ENCODE results near the gene IZUMO1. TPM values are rescaled to one million over a fixed set of nuclear protein-coding genes. Genes with fewer than 3 reads are reported as not detected.
"Not testable (repeated sequence)": the region's sequence is repeated elsewhere in the genome, so short reads cannot be mapped to it uniquely, and the experiment has no call there.

The IZUMO1 gene
- polyA plus RNA-seq, 1 donor: 1.1 TPM

DNA sequence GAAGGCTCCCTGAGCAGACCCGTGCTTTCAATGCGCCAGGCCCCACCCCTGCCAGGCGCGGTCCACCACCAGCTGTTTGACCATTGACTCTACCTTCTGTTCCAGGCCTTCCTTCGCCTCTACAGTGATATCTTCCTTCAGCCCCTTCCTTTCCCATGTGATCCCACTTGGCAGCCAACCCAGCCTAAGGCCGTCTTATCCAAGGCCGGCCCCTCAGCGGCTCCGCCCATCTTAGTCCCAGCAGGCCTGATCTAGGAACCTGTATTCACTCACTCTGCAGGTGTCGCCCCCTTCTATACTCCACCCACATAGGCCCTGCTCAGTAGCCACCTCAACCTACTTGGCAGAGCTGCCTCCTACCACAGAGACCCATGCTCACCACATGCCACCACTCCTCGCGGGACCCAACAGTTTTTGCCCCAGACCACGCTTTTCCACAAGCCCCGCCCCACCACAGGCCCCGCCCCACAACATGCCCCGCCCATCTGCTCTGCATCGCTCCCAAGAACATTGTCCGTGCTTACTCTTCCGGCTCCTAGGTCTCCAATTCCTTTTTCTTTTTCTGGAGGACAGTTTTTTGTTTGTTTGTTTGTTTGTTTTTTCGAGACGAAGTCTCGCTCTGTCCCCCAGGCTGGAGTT is 9.2 kb downstream of the IZUMO1 start:
- no peak for DNase-seq

DNA sequence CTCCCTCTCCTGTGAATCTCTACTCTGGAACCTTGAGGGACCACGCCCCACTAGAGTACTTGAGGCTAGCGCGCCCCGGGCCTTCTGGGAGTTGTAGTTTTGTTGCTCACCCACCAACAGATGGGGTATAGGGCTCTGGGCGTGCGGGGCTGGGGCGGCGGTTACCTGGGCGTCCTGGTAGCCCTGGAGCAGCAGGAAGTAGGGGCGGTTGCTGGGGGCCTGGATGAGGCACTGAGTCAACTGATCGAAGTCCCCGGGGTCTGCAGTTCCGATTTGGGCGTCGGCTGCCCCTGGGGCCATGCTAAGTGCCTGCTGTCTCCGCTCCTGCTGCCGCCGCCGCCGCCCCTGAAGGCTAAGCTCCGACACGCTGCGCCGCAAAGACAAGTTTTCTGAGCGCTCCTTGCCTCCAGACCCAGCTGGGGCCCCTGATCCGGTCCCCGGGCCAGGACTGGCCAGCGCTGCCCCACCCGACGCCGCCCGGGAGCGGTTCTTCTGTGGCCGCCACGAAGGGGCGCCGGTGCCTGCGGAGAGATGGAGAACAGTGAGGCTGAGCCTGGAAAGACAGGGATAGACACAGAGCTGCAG is 11.6 kb downstream of the IZUMO1 start:
- DNase-seq: no peak

DNA sequence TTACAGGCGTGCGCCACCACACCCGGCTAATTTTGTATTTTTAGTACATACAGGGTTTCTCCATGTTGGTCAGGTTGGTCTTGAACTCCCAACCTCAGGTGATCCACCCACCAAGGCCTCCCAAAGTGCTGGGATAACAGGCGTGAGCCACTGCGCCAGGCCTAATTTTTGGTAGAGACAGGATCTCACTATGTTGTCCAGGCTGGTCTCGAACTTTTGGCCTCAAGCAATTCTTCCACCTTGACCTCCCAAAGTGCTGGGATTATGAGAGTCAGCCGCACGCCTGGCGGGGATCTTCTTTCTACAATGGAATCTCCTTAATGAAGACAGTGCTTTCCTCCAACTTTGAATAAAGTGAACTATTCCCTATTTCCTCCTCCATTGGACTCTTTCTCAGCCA is 12.1 kb downstream of the IZUMO1 start:
- no peak for DNase-seq

DNA sequence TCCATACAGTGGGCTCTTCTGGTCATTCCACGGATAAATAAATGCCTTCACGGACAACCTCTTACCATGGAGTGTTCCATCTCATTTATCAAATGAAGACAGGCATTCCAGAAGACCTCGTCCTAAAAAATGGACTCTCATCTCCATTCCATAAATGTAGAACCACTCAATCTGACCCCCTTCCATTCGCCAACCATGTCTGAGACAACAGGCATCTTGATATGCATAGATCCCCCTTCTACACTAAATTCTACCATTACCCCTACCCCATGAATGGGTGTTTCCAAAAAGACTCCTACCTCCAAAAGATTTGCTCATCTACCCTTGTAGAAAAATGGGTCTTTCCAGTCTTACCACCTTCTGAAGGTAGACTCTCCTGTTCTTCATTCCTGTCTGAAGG is 15.3 kb downstream of the IZUMO1 start:
- DNase-seq: no peak

DNA sequence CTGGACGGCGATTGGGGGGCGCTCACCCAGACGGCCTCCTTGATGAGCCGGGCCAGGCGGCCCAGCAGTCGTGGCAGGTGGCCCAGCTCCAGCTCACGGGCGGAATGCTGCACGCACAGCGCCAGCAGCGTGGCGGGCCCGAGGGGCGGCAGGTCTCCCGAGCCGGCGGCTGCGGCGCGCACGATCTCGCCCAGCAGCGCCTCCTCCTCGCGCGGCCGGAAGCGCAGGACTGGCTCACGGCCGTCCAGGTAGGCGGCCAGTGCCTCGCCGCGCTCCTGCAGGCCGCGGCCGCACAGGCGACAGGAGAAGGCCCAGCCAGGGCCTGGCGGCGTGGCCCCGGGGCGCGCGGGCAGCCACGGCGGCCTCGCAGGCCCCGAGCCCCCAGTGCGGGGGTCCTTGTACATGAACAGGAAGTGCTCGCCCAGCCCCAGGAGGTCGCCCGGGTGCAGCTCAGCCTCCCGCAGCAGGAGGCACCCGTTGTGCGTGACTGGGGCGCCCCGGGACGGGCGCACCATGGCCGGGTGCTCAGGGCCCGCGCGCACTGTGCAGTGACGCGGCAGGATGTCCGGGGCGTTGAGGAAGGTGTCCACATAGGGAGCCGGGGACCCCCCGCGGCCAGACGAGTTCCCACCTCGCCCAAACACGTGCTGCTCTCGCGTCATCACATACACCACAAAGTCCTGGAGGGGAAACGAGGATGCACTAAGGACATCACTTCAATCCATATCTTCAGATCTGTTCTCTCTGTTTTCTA is 17.6 kb downstream of the IZUMO1 start:
- no peak for DNase-seq

DNA sequence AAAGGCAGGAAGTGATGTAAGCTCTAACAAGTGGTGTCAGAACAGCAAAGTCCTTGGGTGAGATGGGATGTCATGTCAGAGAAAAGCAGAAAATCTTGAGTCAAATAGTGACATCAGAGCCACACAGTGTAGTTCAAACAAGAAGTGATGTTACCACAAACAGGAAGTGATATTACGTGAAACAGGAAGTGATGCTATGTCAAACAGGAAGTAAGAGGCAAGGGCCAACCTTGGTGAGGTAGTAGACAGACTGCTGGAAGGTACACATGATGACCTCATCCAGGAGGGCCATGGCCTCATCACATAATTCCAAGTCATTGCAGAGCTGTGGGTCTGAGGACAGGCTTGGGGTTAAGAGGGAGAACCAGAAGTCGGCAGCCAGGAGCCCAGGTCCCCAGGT is 20.2 kb downstream of the IZUMO1 start:
- DNase-seq: no peak

DNA sequence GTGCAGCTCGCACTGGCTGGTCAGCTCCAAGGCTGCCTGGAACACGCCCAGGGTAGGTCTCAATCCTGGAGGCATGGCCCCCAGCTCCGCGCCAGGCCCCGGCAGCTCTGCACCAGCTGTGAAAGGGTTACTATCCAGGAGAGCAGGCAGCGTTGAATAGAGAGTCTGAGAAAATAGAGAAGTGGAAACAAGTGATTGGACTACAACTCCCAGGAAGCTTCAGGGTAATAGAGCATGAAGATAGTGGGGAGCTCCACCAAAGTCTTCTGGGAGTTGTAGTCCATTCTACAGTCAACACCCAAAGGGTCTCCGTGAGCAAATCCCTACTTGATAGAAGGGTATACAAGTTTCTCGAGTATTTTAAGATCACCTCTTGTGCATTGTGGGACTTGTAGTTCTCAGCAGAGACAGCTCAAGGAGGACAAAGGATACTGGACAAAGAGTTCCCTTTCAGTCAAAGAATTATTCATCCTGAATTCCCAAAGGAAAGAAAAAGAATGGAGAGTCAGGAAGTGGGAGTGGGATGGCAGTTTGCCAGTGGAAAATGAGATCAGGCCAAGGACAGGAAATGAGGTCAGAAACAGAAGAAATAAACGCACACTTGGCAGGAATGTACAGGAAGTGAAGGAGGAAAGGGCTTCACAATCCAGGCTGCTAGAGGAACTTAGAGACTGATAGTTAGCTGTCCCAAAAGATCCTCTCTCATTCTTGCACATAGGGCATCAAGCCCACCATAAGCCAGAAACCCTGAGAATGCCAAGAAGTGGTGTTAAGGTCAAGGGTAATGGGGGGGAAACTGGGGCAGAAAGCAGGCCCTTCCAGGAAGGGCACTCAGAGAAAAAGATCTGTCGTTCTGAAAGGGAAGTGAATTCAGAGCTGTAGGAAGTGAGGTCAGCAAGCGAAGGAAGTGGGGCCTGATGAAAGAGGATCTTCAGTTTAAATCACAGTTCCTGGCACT is 21.6 kb downstream of the IZUMO1 start:
- peak; percentile 89 for DNase-seq

DNA sequence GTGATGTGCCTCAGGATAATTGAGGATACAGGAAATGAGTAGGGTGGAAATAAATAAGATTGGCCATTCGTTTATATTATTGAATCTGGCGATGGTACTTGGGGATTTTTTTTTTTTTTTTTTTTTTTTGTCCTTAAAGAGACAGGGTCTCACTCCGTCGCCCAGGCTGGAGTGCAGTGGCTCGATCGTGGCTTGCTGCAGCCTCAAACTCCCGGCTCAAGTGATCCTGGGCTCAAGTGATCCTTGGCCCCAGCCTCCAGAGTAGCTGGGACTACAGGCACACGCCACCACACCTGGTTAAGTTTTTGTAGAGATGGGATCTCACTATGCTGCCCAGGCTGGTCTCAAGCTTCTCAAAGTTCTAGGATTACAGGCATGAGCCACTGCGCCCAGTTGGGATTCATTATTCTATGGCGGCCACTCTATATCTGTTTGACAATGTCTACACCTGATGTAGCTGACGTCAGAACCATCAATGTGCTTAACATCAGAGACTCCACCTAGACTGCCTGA is 24.5 kb downstream of the IZUMO1 start:
- DNase-seq: no peak

DNA sequence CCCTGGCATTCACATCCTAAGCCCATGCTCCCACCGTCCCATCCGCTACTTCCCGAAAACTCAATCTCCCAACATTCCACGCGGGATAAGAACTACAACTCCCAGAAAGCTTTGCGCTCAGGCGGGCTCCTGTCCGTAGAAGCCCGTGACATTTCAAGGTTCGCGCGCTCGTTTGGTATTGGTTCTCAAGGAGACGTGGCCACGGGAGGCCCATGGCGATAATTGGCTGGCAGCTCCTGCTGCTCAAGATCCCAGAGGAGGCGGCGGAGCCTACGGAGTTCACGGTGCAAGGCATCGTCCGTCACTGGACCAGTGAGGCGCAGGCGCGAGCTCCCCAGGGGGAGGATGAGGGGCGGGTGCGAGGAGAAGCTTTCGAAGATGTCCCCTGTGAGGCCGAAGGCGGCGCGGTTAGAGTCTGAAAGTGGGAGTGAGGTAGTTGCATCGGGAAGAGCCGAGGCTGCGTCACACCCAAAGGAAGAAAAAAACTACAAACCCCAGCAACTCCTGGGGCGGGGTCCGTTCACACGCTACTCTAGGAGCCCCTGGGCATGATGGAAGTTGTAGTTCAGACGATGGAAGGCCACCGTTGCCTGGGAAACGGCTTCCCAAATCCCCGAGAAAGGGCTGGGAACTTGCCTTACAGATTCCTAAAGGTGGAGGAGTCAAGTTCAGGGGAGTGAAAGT is 26.0 kb downstream of the IZUMO1 start:
- peak; percentile 99 for DNase-seq

DNA sequence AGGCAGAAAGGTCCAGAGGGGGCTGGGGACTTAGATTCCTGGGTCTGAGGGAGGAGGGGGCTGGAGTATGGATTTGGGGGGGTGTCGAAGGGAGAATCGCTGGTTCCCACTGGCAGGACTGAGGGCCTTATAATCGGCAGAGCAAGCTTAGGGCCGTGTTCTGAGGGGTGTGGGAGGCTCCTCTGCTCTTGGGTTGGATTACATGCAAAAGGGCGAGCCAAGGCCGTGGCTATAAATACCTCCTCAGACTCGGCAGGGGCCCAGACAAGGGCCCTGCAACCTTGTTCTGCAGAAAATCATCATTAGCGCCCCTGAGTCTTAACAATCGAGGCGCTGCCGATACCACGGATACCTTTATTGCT is 26.5 kb downstream of the IZUMO1 start:
- no peak for DNase-seq

DNA sequence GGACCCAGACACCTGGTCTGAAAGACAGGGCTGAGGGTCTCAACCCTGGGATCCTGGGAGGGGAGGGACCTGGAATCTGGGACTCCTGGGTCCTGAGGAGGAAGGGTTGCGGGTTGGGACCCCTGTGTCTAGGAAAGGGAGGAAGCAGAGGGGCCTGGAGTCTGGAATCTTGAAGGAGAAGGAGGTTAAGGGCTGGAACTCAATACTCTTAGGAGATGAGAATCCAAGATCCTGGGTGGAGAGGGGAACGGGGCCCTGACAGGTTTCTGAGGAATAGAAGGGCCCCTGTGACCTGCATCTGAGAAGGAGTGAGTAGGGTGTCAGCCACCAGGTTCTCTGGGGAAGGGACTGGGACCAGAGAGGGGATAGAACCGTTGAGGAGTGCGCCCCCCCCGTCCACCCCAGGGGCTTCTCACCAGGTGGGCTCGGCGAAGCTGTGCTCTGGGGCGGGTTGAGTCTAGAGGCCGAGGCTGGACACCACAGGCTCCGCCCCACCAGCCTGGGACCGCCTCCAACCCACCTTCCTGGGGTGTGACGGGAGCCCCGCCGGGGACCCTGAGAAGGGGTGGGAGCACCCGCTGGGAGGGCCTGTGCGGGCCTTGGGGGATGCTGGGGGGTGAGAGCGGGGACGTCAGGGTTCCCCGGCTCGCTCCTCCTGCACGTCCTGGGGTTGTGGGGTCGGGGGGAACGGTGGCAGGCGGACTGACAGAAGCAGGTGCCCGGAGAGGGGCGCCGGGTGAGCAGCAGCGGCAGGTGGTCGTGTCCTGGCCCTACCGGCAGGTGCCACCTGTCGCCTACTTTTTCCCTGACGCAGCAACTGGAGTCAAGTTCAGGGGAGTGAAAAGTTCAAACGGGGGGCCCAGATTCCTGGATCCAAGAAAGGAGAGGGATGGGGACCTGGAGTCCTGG is 27.2 kb downstream of the IZUMO1 start, which contains the start of gene MAMSTR:
MAMSTR (minus strand) TSS at position 463 of the 909 bp plus-strand sequence. CDS start 694 bp downstream, outside the sequence.
- no peak for DNase-seq

DNA sequence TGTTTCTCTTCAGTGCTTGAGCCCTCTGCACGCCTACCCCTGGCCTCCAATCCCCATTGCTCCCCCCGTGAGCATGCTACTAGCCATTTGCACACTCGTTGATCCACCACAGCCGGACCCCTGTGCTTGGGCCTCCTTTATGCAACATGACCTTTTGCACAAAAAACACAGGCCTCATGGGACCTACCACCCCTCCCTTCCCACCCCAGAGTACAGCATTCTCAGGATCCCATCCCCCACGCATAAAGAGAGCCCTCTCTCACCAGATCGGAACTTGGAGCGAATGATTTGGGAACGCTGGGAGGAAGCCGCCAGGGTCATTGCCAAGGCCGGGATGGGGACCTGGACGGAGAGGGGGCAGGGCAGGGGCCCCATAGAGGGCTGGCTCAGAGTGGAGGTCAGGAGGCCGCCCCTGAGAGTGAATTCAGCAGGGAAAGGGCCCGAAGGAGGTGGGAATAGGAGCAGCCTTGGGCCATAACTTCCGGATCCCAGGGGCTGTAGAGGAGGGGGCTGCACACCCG is 27.9 kb downstream of the IZUMO1 start:
- no peak for DNase-seq

DNA sequence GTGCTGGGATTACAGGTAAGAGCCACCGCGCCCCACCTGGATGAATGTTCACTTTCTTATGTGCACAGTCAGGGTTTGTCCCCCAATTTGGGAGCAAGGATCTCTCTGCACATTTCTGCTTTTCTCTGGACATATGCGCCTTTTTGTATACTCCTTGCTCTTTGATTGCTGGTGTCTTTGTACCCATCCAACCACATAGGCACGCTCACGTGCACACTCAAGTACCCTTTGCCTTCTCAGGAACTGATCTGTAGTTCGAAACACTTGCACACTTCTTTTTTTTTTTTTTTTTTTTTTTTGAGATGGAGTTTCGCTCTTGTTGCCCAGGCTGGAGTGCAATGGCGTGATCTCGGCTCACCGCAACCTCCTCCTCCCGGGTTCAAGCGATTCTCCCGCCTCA is 28.6 kb downstream of the IZUMO1 start:
- not testable (repeated sequence) for DNase-seq

DNA sequence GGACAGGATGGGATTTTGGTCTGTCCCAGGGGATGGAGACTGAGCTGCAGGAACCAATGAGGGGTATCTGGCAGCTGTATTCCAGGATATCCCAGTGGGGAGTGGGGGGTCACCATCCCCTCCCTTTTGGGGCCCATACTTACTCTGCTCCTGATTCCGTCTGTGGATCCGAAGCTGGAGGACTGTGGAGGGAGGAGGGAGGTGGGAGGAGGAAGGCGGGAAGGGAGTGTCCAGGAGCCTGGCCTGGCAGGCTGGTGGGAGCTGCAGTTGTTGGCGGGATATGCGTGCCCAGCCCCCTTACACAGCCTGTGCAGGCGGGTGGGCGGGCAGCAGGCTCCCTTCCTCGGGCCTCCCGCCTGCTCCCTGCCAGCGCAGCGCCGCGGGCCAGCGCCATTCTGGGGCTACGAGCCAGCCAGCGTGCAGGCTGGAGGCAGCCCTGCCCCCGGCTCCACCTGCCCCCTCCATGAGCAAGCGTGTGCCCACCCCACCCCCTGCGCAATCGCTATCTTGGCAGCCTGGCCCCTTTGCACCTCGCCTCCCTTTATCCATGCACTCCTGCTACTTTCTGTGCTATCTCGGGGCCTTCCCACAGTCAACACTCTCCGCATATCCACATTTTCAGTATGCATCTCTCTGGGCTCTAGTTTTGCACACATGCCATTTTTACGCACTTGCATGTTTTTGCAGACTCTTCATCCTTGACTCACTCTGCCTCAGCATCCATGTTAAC is 30.0 kb downstream of the IZUMO1 start:
- no peak for DNase-seq

DNA sequence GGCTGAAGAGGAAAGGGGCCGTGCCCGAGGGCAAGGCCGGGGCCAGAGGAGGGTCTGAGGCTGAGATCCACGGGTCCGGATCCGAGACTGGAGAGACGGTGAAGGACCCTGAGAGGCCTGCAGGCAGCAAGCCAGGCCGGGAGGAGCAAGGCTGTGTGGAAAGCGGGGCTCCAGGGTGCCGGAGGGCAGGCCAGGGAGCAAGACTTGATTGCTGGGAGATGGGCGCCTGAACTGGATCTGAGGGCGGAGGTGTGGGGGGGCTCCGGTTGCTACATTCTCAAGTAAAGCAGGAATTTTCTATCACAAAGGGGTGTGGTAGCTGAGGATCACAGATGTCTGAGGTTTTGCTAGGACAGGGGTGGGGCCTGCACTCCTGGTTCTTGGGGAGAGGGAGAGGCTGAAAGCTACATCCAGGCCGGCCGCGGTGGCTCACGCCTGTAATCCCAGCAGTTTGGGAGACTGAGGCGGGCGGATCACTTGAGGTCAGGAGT is 31.0 kb downstream of the IZUMO1 start:
- DNase-seq: no peak

DNA sequence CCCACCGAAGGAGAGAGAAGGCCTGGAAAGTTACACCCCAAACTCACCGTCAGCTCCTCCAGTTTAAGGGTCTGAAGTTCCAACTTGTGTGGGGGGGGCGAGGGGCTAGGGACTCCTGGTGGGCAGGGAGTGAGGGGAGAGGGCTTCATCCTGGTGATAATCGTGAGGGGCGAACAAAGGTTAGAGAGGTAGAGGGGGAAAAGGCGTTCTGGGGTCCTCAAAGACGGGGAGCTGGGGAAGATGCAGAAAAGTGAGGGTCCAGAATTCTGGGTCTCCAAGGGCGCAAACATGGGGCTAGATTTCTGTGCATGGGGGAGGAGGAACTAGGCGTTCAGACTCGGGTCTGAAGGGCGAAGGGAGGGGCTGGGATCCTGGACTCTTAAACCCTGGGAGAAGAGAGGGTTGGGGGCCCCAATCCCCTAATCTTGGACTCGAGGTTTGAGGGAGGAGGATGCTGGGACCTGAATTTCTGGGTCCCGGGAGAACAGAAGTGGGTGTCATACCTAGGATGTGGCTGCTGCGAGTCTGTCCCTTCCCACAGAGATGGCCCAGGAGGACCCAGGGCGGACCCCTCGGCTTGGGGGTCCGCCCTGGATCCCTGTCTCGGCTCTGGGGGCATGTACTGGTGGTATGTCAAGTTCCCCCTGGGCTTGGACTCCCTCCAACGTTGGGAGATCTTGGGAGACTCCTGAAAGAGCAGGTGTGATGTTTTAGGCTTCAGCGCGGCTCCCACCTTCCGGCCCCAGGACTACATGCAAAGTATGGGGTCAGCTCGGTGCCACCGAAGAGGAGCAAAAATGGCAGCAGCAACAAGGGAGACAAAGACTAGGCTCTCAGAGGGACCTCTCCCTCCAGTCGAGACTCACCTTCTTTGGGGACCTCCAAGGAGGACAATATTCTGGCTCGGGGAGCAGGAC is 31.7 kb downstream of the IZUMO1 start:
- DNase-seq: no peak

DNA sequence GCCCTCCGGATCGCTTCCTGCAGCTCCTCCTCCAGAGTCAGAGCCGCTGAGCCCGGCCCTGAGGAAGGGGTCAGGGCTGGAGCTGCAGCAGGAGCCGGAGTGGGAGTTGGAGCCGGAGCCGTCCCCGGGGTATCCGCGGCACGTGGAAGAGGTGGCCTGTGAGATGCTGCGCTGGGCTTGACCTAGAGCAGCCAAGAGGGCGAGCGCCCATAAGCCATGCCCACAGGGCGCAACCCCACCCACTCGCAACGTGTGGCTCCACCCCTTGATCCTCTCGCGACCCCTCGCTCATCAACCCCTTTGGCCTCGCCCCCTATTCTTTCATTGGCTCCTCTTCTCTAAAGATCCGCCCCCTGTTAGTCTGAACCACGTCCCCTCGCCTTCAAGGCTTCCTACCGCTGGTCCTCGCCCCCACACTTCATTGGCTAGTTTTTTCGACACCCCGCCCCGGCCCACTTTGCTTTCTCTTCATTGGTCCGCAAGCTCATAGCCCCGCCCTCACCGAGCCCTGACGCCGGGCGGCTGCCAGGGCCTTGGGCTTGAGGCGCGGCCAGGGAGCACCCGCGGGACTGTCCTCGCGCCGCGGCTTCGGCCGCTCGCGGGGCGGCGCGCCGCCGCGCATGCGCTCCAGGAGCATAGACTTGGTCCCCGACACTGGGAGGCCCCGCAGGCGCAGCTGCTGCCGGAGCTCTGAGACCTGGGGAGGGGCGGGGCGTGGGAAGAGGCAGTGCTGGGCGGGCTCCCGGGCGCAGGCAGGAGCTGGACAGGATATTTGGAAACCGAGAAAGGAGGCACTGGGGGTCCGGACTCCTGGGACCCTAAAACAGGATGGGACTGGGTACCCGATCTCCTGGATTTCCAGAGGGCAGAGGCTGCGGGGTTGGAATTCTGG is 32.6 kb downstream of the IZUMO1 start:
- peak; percentile 100 for DNase-seq
